Coronary artery (tissue), 2 donors: ENCODE measurements around the gene MYO1H.

ENCODE experiments used
- DNase-seq: peaks from one replicate; pipeline ENCODE4 v3.0.0-alpha.2; 2017; ENCODE audit warnings: low spot score
- H3K27ac ChIP-seq, 2 donors: fragments of 200-600 bp; sonication (generic); one replicate each; pipeline ENCODE4 v1.5.1; 2016 to 2019
- H3K4me3 ChIP-seq: fragments of 200-600 bp; sonication (generic); 2 replicates; pipeline ENCODE4 v1.5.1; 2016; ENCODE audit warnings: mild to moderate bottlenecking, moderate library complexity
- CTCF ChIP-seq: fragments of 200-600 bp; sonication (generic); IDR thresholded peaks from one replicate; pipeline ENCODE4 v1.5.1; 2019; ENCODE audit warnings: antibody characterized with exemption

MYO1H gene

GRCh38 chr12:109377139-109377685, 29.5 kb downstream of the MYO1H start:
- no peak for TF ChIP-seq CTCF
- Histone ChIP-seq H3K4me3 (no peak overlapping the region), H3K27ac (no peak overlapping the region)
- no peak for DNase-seq

GRCh38 chr12:109378569-109378968, 30.9 kb downstream of the MYO1H start:
- Histone ChIP-seq H3K4me3 (no peak overlapping the region), H3K27ac (no peak overlapping the region)
- TF ChIP-seq CTCF, result no peak
- no peak for DNase-seq

- TF ChIP-seq CTCF, result no peak
- no peak overlapping the region for H3K27ac ChIP-seq
- DNase-seq, result no peak
- H3K4me3 ChIP-seq, result no peak overlapping the region
Measured at GRCh38 chr12:109382031-109382430, 34.3 kb downstream of the MYO1H start.

GRCh38 chr12:109383240-109383639, 35.5 kb downstream of the MYO1H start:
- no peak overlapping the region for H3K4me3 ChIP-seq
- DNase-seq, result no peak
- no peak overlapping the region for H3K27ac ChIP-seq
- TF ChIP-seq CTCF, result no peak

- no peak for DNase-seq
- no peak overlapping the region for H3K4me3 ChIP-seq
- no peak overlapping the region for H3K27ac ChIP-seq
- no peak for TF ChIP-seq CTCF
Measured at GRCh38 chr12:109385339-109386058, 37.8 kb downstream of the MYO1H start.

GRCh38 chr12:109386059-109386433, 38.3 kb downstream of the MYO1H start:
- no peak for TF ChIP-seq CTCF
- DNase-seq, result no peak
- H3K27ac ChIP-seq, result no peak overlapping the region
- H3K4me3 ChIP-seq, result no peak overlapping the region
